WTC11 (cell line): ENCODE measurements around the gene BMS1. TPM values are rescaled to one million over a fixed set of nuclear protein-coding genes. Genes with fewer than 3 reads are reported as not detected.

Source experiments
- ATAC-seq: fragments of 200-7000 bp; cut with Tn5 transposase; 2 replicates; pipeline ENCODE4 v1.10.0; 2021; ENCODE audit warnings: mild to moderate bottlenecking, moderate library complexity
- CTCF ChIA-PET: fragments of 300-600 bp; sonication (Branson Sonifier 250); formaldehyde crosslinking; loops from one replicate; lab custom pipeline; 2021; ENCODE audit warnings: antibody characterized with exemption; lab: Charles Lee
- POLR2A ChIA-PET: fragments of 350-600 bp; sonication (Branson Sonifier 250); formaldehyde crosslinking; loops from one replicate; lab custom pipeline; 2021; ENCODE audit warnings: antibody characterized with exemption; lab: Charles Lee
- DNase-seq: peaks from one replicate; pipeline ENCODE4 v3.0.0; 2021; ENCODE audit warnings: low spot score
- H3K27ac Mint-ChIP-seq: 2 replicates; pipeline ENCODE4 v1.8.0; 2021; ENCODE audit warnings: mixed read lengths
- H3K27me3 Mint-ChIP-seq: 2 replicates; pipeline ENCODE4 v1.8.0; 2021; ENCODE audit warnings: low read depth, mild to moderate bottlenecking, moderate library complexity, mixed read lengths
- H3K36me3 Mint-ChIP-seq: 2 replicates; pipeline ENCODE4 v1.8.0; 2021; ENCODE audit warnings: mixed read lengths
- H3K4me1 Mint-ChIP-seq: 2 replicates; pipeline ENCODE4 v1.8.0; 2022; ENCODE audit warnings: mixed read lengths
- H3K4me3 Mint-ChIP-seq: 2 replicates; pipeline ENCODE4 v1.8.0; 2021; ENCODE audit warnings: mild to moderate bottlenecking, moderate library complexity, mixed read lengths
- H3K9me3 Mint-ChIP-seq: 2 replicates; pipeline ENCODE4 v1.8.0; 2021; ENCODE audit warnings: mixed read lengths
- AFF4 ChIP-seq: sonication (generic); formaldehyde crosslinking; IDR thresholded peaks from 2 replicates; pipeline ENCODE4 v1.8.1; 2023; ENCODE audit warnings: mild to moderate bottlenecking, missing genetic modification reagents, borderline replicate concordance
- E2F4 ChIP-seq: sonication (generic); formaldehyde crosslinking; IDR thresholded peaks from 2 replicates; pipeline ENCODE4 v1.8.1; 2022; ENCODE audit warnings: low read depth, mild to moderate bottlenecking, moderate library complexity, missing genetic modification reagents, borderline replicate concordance
- EMX1 ChIP-seq: fragments of 250-450 bp; sonication (Bioruptor Pico); IDR thresholded peaks from 2 replicates; pipeline ENCODE4 v1.8.0; 2021; ENCODE audit warnings: mild to moderate bottlenecking
- FOXK1 ChIP-seq: sonication (generic); formaldehyde crosslinking; IDR thresholded peaks from 2 replicates; pipeline ENCODE4 v1.8.0; 2022; ENCODE audit warnings: mild to moderate bottlenecking, moderate library complexity, missing genetic modification reagents
- FOXP1 ChIP-seq: sonication (generic); formaldehyde crosslinking; IDR thresholded peaks from 2 replicates; pipeline ENCODE4 v1.8.0; 2022; ENCODE audit warnings: missing genetic modification reagents, mild to moderate bottlenecking, moderate library complexity, borderline replicate concordance
- HMGXB4 ChIP-seq: sonication (generic); formaldehyde crosslinking; IDR thresholded peaks from 2 replicates; pipeline ENCODE4 v1.8.1; 2023; ENCODE audit warnings: mild to moderate bottlenecking, moderate library complexity, missing genetic modification reagents
- JAZF1 ChIP-seq: fragments of 250-450 bp; sonication (Bioruptor Pico); IDR thresholded peaks from 2 replicates; pipeline ENCODE4 v1.9.0; 2021; ENCODE audit warnings: moderate library complexity, mild to moderate bottlenecking, inconsistent platforms
- NFATC4 ChIP-seq: fragments of 250-450 bp; sonication (Bioruptor Pico); IDR thresholded peaks from 2 replicates; pipeline ENCODE4 v1.9.0; 2021; ENCODE audit warnings: mild to moderate bottlenecking
- NR1H2 ChIP-seq: sonication (generic); formaldehyde crosslinking; IDR thresholded peaks from 2 replicates; pipeline ENCODE4 v1.9.0; 2021; ENCODE audit warnings: mild to moderate bottlenecking, moderate library complexity, missing genetic modification reagents
- NR2C2 ChIP-seq: sonication (generic); formaldehyde crosslinking; IDR thresholded peaks from 2 replicates; pipeline ENCODE4 v1.8.0; 2022; ENCODE audit warnings: mild to moderate bottlenecking, missing genetic modification reagents
- TCF7 ChIP-seq: sonication (generic); formaldehyde crosslinking; IDR thresholded peaks from 2 replicates; pipeline ENCODE4 v1.8.0; 2022; ENCODE audit warnings: mild to moderate bottlenecking, low read depth, missing genetic modification reagents, moderate library complexity
- TEAD4 ChIP-seq: sonication (generic); formaldehyde crosslinking; IDR thresholded peaks from 2 replicates; pipeline ENCODE4 v1.8.0; 2022; ENCODE audit warnings: mild to moderate bottlenecking, missing genetic modification reagents
- ZNF263 ChIP-seq: sonication (generic); formaldehyde crosslinking; IDR thresholded peaks from 2 replicates; pipeline ENCODE4 v1.8.1; 2022; ENCODE audit warnings: low read depth, mild to moderate bottlenecking, moderate library complexity, missing genetic modification reagents
- total RNA-seq: library from RNA; stranded (reverse); gene quantifications from 3 replicates; pipeline ENCODE4 v1.2.3, GENCODE V29; 2021
- TF ChIP-seq, protein P1 (sequence below): sonication (generic); formaldehyde crosslinking; IDR thresholded peaks from 2 replicates; pipeline ENCODE4 v1.8.0; 2022; ENCODE audit warnings: missing genetic modification reagents
- TF ChIP-seq, protein P2 (sequence below): sonication (generic); formaldehyde crosslinking; IDR thresholded peaks from 2 replicates; pipeline ENCODE4 v1.8.0; 2022; ENCODE audit warnings: mild to moderate bottlenecking, missing genetic modification reagents
- TF ChIP-seq, protein P3 (sequence below): fragments of 250-450 bp; sonication (Bioruptor Pico); IDR thresholded peaks from 2 replicates; pipeline ENCODE4 v1.9.0; 2021; ENCODE audit warnings: mild to moderate bottlenecking
- TF ChIP-seq, protein P4 (sequence below): sonication (generic); formaldehyde crosslinking; IDR thresholded peaks from 2 replicates; pipeline ENCODE4 v1.8.0; 2023; ENCODE audit warnings: missing genetic modification reagents, mild to moderate bottlenecking, borderline replicate concordance

BMS1 gene
- total RNA-seq, 1 experiment from 2014 or later, result 37.7 TPM

- Mint-ChIP-seq H3K4me3 (peak overlapping the region; percentile 76), H3K27me3 (peaks cover 82% of the 10 kb centered on the region), H3K36me3 (no peaks in the 10 kb centered on the region), H3K27ac (no peak overlapping the region), H3K4me1 (no peaks in the 10 kb centered on the region; the same call in 1 of the 2 replicates), H3K9me3 (peaks cover 2% of the 10 kb centered on the region; the same call in 1 of the 2 replicates)
- peak; percentile 60 for DNase-seq
- ChIA-PET POLR2A (interaction anchor here (1.6 kb wide), 1 partner anchor 29 kb away, joined by 8 read pairs; no protein-coding TSS in a partner anchor), CTCF (interaction anchor here (0.6 to 2.8 kb wide), 18 partner anchors 8 to 351 kb away, joined by 3 to 27 read pairs (median 5); partner anchors contain the start of gene BMS1)
- ATAC-seq, result peak; percentile 32
- TF ChIP-seq NFATC4 (CRISPR knock-in tag) (no peak), TEAD4 (0 out of 2 replicates have a peak, but pooled peaks have one; percentile 29), E2F4 (CRISPR knock-in tag) (no peak), ZNF263 (CRISPR knock-in tag) (no peak), NR1H2 (CRISPR knock-in tag) (no peak), FOXK1 (CRISPR knock-in tag) (0 out of 2 replicates have a peak, but pooled peaks have one; percentile 10), HMGXB4 (CRISPR knock-in tag) (0 out of 2 replicates have a peak, but pooled peaks have one; percentile 45), NR2C2 (no peak), TCF7 (CRISPR knock-in tag) (no peak), JAZF1 (CRISPR knock-in tag) (no peak), AFF4 (CRISPR knock-in tag) (no peak), EMX1 (CRISPR knock-in tag) (no peak), FOXP1 (no peak)
- TF ChIP-seq, protein P1, sequence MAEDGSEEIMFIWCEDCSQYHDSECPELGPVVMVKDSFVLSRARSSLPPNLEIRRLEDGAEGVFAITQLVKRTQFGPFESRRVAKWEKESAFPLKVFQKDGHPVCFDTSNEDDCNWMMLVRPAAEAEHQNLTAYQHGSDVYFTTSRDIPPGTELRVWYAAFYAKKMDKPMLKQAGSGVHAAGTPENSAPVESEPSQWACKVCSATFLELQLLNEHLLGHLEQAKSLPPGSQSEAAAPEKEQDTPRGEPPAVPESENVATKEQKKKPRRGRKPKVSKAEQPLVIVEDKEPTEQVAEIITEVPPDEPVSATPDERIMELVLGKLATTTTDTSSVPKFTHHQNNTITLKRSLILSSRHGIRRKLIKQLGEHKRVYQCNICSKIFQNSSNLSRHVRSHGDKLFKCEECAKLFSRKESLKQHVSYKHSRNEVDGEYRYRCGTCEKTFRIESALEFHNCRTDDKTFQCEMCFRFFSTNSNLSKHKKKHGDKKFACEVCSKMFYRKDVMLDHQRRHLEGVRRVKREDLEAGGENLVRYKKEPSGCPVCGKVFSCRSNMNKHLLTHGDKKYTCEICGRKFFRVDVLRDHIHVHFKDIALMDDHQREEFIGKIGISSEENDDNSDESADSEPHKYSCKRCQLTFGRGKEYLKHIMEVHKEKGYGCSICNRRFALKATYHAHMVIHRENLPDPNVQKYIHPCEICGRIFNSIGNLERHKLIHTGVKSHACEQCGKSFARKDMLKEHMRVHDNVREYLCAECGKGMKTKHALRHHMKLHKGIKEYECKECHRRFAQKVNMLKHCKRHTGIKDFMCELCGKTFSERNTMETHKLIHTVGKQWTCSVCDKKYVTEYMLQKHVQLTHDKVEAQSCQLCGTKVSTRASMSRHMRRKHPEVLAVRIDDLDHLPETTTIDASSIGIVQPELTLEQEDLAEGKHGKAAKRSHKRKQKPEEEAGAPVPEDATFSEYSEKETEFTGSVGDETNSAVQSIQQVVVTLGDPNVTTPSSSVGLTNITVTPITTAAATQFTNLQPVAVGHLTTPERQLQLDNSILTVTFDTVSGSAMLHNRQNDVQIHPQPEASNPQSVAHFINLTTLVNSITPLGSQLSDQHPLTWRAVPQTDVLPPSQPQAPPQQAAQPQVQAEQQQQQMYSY (CRISPR knock-in tag), result no peak
- TF ChIP-seq, protein P2, sequence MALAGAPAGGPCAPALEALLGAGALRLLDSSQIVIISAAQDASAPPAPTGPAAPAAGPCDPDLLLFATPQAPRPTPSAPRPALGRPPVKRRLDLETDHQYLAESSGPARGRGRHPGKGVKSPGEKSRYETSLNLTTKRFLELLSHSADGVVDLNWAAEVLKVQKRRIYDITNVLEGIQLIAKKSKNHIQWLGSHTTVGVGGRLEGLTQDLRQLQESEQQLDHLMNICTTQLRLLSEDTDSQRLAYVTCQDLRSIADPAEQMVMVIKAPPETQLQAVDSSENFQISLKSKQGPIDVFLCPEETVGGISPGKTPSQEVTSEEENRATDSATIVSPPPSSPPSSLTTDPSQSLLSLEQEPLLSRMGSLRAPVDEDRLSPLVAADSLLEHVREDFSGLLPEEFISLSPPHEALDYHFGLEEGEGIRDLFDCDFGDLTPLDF, result no peak
- TF ChIP-seq, protein P3, sequence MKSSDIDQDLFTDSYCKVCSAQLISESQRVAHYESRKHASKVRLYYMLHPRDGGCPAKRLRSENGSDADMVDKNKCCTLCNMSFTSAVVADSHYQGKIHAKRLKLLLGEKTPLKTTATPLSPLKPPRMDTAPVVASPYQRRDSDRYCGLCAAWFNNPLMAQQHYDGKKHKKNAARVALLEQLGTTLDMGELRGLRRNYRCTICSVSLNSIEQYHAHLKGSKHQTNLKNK (CRISPR knock-in tag), result no peak
- TF ChIP-seq, protein P4, sequence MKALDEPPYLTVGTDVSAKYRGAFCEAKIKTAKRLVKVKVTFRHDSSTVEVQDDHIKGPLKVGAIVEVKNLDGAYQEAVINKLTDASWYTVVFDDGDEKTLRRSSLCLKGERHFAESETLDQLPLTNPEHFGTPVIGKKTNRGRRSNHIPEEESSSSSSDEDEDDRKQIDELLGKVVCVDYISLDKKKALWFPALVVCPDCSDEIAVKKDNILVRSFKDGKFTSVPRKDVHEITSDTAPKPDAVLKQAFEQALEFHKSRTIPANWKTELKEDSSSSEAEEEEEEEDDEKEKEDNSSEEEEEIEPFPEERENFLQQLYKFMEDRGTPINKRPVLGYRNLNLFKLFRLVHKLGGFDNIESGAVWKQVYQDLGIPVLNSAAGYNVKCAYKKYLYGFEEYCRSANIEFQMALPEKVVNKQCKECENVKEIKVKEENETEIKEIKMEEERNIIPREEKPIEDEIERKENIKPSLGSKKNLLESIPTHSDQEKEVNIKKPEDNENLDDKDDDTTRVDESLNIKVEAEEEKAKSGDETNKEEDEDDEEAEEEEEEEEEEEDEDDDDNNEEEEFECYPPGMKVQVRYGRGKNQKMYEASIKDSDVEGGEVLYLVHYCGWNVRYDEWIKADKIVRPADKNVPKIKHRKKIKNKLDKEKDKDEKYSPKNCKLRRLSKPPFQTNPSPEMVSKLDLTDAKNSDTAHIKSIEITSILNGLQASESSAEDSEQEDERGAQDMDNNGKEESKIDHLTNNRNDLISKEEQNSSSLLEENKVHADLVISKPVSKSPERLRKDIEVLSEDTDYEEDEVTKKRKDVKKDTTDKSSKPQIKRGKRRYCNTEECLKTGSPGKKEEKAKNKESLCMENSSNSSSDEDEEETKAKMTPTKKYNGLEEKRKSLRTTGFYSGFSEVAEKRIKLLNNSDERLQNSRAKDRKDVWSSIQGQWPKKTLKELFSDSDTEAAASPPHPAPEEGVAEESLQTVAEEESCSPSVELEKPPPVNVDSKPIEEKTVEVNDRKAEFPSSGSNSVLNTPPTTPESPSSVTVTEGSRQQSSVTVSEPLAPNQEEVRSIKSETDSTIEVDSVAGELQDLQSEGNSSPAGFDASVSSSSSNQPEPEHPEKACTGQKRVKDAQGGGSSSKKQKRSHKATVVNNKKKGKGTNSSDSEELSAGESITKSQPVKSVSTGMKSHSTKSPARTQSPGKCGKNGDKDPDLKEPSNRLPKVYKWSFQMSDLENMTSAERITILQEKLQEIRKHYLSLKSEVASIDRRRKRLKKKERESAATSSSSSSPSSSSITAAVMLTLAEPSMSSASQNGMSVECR (CRISPR knock-in tag), result peak; percentile 31; the same call in 1 of the 2 replicates
Observed at GRCh38 chr10:42754155-42755027, 28.2 kb upstream of the BMS1 start.
